Measurements from ENCODE around the gene COL26A1.

COL26A1 gene

DNA sequence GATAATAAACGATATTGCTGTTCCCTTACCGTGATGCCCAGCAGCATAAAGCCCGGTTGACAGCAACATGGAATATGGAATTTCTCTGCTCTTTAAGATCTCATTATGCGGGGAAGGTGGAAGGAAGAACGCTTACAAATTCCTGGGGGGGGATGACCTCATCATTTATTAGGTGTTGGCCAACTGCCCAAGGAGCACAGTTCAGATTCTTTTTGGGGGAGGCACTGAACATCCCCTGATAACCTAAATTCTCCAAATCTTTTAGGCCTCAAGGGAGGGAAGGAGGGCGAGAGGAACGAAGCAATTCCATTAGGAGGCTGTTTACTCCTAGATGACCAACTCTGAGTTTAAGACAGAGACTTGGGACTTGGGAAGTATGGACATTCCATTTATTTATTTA lies 5.2 kb upstream of the COL26A1 start:
- DNase-seq, result no peak
- TF ChIP-seq GATA1 (IDR thresholded peaks at IDR 0.05; ENCODE audit: low read depth, low read length) (no peak), POLR2A (IDR thresholded peaks at IDR 0.05; ENCODE audit: low read length) (no peak)

DNA sequence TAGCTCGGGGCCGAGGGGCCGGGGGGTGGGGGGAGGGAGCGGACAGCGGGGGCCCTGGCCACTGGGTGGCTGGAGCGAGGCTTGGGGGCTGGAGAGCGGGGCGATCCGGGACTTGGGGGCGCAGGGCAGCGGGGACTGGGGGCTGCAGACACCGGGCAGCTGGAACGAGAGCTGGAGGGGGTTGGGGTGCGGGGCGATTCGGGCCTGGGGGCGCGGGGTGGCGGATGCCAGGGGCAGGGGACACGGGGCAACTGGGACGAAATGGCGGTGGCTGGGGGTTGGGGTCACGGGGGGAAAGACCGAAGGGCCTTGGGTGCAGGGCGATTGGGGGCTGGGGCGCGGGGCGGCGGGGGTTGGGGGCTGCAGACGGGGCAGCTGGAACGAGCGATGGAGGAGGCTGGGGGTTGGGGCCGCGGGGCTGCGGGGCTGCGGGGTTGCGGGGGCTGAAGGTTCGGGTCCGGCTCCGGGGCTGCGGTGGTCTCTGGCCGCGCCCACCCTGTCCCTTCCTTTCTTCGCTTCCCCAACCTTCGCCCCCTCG lies 590 bp downstream of the COL26A1 start:
- no peak for DNase-seq
- TF ChIP-seq POLR2A (IDR thresholded peaks at IDR 0.05; ENCODE audit: low read length), result no peak
- no peak for TF ChIP-seq GATA1 (IDR thresholded peaks at IDR 0.05; ENCODE audit: low read depth, low read length)

DNA sequence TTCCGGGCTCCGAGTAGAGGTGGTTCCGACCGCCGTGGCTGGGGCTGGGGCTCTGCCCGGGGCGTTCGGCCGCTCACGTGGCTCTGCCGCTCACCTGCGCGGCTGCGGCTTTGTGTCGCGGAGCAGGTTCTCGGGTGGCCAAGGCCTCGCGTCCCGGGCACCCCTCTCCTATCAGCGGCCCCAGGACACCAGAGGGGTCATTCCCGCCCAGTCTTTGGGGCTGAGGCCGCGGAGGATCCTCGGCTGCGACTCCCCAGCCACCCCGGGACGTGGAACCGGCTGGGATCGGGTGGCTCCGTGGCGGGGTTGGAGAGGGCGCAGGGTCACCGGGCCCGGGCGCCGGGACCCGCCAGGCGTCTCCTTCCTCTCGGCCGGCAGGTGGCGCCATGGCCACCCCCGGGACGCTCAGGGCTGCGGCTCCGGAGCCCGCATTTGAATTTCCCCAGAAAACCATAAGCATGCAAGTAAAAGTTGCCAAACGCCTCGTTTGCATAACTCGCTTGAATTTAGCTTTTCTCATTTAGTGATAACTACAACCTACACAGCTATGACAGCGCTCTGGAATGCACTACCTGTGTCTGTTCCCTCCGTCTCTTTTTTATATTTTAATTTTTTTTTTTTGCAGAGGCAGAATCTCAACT lies 1.2 kb downstream of the COL26A1 start:
- peak; percentile 51 to 67 for DNase-seq
- TF ChIP-seq GATA1 (IDR thresholded peaks at IDR 0.05; ENCODE audit: low read depth, low read length) (no peak), POLR2A (IDR thresholded peaks at IDR 0.05; ENCODE audit: low read length) (no peak)

DNA sequence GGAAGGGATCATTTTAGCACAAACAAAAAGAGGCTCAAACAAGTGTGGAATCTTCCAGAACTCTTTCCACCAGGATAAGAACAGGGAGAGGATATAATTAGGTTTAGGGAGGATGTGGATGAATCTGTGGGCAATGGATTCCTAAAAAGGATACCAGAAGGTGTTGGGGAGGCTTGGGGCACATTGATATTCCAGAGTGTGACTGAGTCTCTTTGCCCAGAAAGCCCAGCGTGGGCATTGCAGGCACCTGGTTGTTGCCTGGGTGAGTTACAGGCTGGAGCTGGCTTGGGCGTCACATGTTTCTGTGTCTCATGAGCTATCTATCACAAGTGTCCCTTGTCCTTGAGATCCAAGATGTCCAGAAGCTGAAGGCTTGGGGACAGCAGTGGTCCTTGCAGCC lies 3.3 kb downstream of the COL26A1 start:
- TF ChIP-seq POLR2A (IDR thresholded peaks at IDR 0.05; ENCODE audit: low read length), result no peak
- no peak for TF ChIP-seq GATA1 (IDR thresholded peaks at IDR 0.05; ENCODE audit: low read depth, low read length)
- DNase-seq, result no peak

DNA sequence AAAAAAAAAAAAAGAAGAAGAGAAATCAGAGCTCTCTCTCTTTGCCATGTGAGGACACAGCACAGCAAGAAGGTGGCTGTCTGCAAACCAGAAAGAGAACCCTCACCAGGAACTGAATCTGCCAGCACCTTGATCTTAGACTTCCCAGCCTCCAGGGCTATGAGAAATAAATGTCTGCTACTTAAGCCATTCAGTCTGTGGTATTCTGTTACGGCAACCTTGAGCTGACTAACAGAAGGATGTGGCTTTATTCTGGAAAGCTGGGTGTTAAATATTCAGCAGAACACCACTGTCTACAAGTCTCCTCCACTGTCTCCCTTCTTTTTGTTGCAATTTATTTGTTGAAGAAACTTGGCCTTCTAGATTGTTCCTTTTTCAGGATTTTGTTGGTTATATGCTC lies 5.0 kb downstream of the COL26A1 start:
- TF ChIP-seq GATA1 (IDR thresholded peaks at IDR 0.05; ENCODE audit: low read depth, low read length), result no peak
- no peak for TF ChIP-seq POLR2A (IDR thresholded peaks at IDR 0.05; ENCODE audit: low read length)
- no peak for DNase-seq

DNA sequence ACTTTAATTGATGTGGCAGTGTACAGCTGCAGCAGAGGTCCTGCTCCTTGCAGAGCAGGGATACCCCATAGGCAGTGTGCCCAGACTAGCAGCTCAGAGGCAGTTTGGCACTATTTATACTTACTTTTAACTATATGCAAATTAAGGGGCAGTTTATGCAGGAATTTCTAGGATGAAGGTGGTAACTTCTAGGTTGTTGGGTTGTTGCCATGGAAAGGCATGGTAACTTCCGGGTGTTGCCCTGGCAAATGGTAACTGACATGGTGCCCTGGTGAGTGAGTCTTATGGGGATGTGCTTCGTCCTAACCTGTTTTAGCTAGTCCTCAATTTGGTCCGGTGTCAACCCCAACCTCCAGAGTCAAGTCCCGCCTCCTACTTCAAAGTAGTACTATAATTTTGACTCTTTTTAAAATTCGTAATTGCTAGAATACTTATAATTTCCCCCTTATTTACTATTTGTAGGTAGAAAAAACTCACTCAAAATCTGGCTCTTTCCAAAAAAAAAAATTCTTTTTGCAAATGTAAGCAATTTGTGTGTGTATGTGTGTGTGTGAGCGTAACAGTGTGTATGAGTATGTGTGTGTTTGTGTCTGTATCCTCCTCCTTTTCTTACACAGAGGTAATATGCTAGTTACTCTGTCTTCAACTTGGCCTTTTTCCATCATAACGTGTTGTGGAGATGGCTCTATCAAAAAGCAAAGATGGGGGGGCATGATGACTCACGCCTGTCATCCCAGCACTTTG lies 5.9 kb downstream of the COL26A1 start:
- TF ChIP-seq POLR2A (IDR thresholded peaks at IDR 0.05; ENCODE audit: low read length), result no peak
- no peak for TF ChIP-seq GATA1 (IDR thresholded peaks at IDR 0.05; ENCODE audit: low read depth, low read length)

DNA sequence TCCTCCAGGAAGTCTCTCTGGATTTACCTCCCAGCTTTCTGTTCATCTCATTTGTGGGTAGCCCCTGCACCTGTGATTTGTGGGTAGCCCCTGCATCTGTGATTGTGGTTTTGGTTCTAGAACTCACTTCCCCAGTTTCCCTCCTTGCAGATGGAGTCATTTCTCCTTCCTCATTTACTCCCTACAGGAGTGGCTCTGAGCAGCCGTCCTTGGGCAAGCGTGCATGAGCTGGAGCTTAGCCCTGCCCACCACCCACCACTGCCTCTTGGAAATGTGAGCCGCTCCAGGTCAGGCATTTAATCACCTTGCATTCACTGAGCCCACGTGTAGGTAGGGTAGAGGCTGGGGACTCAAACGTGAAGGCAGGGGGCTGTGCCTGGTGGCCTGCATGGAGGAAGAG lies 8.2 kb downstream of the COL26A1 start:
- TF ChIP-seq POLR2A (IDR thresholded peaks at IDR 0.05; ENCODE audit: low read length) (no peak), GATA1 (IDR thresholded peaks at IDR 0.05; ENCODE audit: low read depth, low read length) (no peak)
- DNase-seq, result no peak

More for the DNA sequence above, 5.9 kb downstream of the COL26A1 start:
- no peak for DNase-seq

DNA sequence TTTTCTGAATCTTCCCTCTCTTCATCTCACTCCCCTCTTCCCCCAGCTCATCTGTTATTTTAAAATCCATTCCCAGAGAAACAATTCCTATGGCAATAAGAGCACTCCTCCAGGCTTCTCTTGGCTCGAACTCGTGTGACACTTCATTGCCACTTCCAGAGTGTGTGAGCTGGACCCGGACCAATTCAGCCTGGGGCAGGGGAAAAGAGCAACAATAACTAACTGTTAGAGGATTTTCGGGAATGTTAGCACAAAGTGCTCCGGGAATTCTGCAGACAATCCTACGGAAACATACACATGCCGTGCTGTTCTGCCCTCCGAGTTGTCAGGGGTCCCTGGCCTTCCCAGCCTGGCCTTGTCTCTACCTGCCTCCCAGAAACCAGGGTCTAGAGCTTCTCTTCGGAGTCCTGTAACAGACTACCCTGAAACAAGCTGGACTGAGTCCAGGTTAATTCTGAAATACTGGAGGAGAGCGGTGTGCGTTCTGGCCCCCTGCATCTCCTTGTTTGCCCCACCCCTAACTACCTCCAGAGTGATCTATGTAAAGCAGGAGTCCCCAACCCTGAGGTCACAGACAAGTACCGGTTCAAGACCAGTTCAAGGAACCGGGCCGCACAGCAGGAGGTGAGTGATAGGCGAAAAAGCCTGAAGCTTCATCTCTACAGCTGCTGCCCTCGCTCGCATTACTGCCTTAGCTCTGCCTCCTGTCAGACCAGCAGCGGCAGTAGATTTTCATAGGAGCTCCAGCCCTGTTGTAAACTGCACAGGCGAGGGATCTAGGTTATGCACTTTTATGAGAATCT lies 11.3 kb downstream of the COL26A1 start:
- TF ChIP-seq GATA1 (IDR thresholded peaks at IDR 0.05; ENCODE audit: low read depth, low read length) (no peak), POLR2A (IDR thresholded peaks at IDR 0.05; ENCODE audit: low read length) (no peak)
- DNase-seq, result no peak

DNA sequence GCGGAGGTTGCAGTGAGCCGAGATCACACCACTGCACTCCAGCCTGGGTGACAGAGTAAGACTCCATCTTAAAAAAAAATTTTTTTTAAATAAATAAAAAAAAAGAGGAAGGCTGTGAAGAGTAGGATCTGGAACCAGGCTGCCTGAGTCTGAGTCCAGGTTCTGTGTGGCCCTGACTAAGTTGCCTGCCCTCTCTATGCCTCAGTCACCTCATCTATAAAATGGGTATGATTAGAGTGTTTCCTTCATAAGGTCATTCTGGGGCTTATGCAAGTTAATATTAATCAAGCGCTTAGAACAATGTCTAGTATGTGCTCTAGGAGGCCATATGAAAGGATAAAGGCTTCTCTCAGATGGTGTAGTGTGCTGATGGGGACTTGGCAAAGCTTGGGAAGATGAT lies 12.3 kb downstream of the COL26A1 start:
- no peak for TF ChIP-seq GATA1 (IDR thresholded peaks at IDR 0.05; ENCODE audit: low read depth, low read length)
- TF ChIP-seq POLR2A (IDR thresholded peaks at IDR 0.05; ENCODE audit: low read length), result no peak
- no peak for DNase-seq

DNA sequence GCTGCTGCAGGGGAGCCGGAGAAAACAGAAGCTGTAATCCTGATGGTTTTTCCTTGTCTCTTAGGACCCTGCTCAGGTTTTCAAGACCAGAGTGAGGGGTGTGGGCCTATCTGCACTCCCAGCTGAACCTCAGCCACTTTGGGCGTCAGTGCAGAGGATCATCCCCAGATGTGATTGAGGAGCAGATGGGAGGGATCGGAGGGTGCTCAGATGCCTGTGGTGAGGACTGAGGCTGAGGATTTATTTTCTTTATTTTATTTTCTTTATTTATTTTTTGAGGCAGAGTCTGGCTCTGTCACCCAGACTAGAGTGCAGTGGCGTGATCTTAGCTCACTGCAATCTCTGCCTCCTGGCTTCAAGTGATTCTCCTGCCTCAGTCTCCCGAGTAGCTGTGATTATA lies 13.9 kb downstream of the COL26A1 start:
- DNase-seq, result no peak
- TF ChIP-seq POLR2A (IDR thresholded peaks at IDR 0.05; ENCODE audit: low read length), result no peak

DNA sequence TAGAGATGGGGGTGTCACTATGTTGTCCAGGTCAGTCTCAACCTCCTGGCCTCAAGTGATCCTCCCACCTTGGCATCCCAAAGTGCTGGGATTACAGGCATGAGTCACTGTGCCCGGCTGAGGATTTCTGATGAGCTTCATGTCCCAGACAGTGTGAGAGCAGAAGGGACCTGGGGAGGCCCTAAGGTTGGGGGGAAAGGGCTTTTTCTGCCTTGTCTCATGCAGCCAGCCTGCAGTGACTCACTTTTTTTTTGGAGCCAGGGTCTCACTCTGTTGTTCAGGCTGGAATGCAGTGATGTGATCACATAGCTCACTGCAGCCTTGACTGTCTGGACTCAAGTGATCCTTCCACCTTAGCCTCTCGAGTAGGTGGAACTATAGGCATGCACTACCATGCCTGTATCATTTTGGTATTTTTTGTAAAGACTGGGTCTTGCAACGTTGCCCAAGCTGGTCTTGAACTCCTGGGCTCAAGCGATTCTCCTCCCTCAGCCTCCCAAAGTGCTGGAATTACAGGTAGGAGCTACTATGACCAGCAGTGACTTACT lies 14.6 kb downstream of the COL26A1 start:
- no peak for TF ChIP-seq GATA1 (IDR thresholded peaks at IDR 0.05; ENCODE audit: low read depth, low read length)
- no peak for TF ChIP-seq POLR2A (IDR thresholded peaks at IDR 0.05; ENCODE audit: low read length)
- DNase-seq, result no peak

DNA sequence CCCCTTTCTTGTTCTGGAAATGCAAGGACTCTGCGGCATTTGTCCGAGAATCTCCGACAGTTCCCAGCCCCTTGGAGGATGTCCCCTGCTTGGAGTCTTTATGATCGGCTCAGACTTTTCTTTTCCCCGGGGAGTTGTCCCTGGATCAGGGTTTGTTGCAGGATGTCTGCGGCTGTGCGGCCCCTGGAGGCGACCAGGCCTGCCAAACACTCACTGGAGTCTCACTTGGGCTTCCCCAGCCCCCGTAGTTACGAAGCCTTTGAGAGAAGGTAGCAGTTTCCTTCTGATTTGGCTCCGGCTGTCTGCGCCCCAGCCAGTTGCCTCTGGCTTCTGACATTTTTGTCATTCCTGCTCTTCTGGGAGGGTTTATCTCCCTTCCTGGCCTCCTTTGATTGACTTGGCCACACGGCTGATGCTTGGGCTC lies 16.1 kb downstream of the COL26A1 start:
- no peak for TF ChIP-seq GATA1 (IDR thresholded peaks at IDR 0.05; ENCODE audit: low read depth, low read length)
- no peak for TF ChIP-seq POLR2A (IDR thresholded peaks at IDR 0.05; ENCODE audit: low read length)
- DNase-seq, result no peak

DNA sequence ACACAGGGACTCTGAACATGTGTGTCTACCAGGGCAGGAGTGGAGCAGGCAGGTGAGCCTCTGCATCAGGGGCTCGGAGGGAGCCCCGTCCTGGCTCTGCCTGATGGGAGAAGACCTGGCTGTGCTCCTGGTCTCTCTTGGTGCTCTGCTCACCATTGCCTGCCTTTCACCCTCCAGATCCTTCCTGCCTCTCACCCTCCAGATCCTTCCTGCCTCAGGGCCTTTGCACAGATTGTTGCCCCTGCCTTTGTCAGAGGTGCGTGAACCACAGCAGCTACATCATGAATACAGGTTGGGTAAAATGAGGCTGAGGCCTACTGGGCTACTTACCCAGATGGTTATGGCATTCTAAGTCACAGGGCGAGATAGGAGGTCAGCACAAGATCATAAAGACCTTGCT lies 16.6 kb downstream of the COL26A1 start:
- no peak for DNase-seq
- TF ChIP-seq GATA1 (IDR thresholded peaks at IDR 0.05; ENCODE audit: low read depth, low read length) (no peak), POLR2A (IDR thresholded peaks at IDR 0.05; ENCODE audit: low read length) (no peak)

DNA sequence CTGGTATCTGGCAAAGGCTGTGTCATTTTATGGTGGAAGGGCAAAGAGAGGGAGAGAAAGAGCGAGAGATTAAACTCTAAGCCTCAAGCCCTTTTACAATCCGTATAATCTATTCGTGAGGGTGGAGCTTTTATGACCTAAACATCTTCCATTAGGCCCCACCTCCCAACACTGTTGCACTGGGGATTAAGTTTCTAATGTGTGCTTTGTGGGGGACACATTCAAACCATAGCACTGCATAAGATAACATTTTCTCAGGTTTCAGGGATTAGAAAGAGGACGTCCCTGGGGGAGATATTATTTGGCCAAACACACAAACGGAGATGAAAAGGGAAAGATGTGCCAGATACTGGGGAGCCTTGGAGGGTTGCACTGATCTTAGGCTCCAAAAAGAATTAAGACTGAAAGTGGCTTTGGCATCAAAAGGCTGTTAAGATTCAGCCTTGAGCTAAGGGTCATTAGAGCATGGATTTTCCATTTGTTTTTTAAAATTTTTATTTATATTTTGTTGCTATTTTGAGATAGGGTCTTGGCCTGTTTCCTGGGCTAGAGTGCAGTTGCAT lies 19.0 kb downstream of the COL26A1 start:
- TF ChIP-seq POLR2A (IDR thresholded peaks at IDR 0.05; ENCODE audit: low read length) (no peak), GATA1 (IDR thresholded peaks at IDR 0.05; ENCODE audit: low read depth, low read length) (no peak)

More for the DNA sequence above, 19.0 kb downstream of the COL26A1 start:
- DNase-seq, result no peak
